Stimulated activated CD4-positive, alpha-beta T cell treated with anti-CD3 and anti-CD28 coated beads, Interleukin-15, amount 100 ng/mL, for 1 hour (primary cell): ENCODE measurements around the gene PSRC1.
"Not testable (repeated sequence)": the region's sequence is repeated elsewhere in the genome, so short reads cannot be mapped to it uniquely, and the experiment has no call there.

Experiments used
- DNase-seq, 2 donors: peaks; one replicate each; pipeline ENCODE4 v3.0.0-alpha.2; 2020; ENCODE audit warnings: low read depth in 1 of 2, low spot score in 1 of 2

PSRC1 gene

GRCh38 chr1:109296782-109297181, 13.8 kb upstream of the PSRC1 start:
- no peak for DNase-seq

- DNase-seq, result no peak
Observed at GRCh38 chr1:109295712-109296415, 12.9 kb upstream of the PSRC1 start.

GRCh38 chr1:109294481-109294880, 11.5 kb upstream of the PSRC1 start:
- DNase-seq, result no peak

- no peak for DNase-seq
Observed at GRCh38 chr1:109293026-109293425, 10.1 kb upstream of the PSRC1 start.

- DNase-seq, result no peak
Observed at GRCh38 chr1:109292364-109292763, 9.4 kb upstream of the PSRC1 start.

GRCh38 chr1:109290998-109291397, 8.1 kb upstream of the PSRC1 start:
- DNase-seq, result no peak

GRCh38 chr1:109290137-109290536, 7.2 kb upstream of the PSRC1 start:
- DNase-seq, result no peak

GRCh38 chr1:109286762-109287161, 3.8 kb upstream of the PSRC1 start:
- DNase-seq, result not testable (repeated sequence)

GRCh38 chr1:109283748-109284600, 1.0 kb upstream of the PSRC1 start:
- no peak for DNase-seq

GRCh38 chr1:109282497-109282951, 421 bp downstream of the PSRC1 start:
- no peak for DNase-seq

- DNase-seq, result no peak
Observed at GRCh38 chr1:109281680-109282496, 1.1 kb downstream of the PSRC1 start.

GRCh38 chr1:109280862-109281261, 2.1 kb downstream of the PSRC1 start:
- DNase-seq, result no peak

GRCh38 chr1:109279615-109280278, 3.2 kb downstream of the PSRC1 start:
- DNase-seq, result no peak

GRCh38 chr1:109277434-109278204, 5.3 kb downstream of the PSRC1 start:
- DNase-seq, result peak; percentile 17 to 45

GRCh38 chr1:109275706-109276345, 7.1 kb downstream of the PSRC1 start:
- no peak for DNase-seq

GRCh38 chr1:109274533-109275476, 8.1 kb downstream of the PSRC1 start:
- no peak for DNase-seq

- DNase-seq, result no peak
Observed at GRCh38 chr1:109273570-109274288, 9.2 kb downstream of the PSRC1 start.
